CD4-positive, alpha-beta T cell treated with Interleukin-4 for 1 hour (primary cell): ENCODE measurements around the gene IPO4.

Experiments
- DNase-seq, 2 donors: peaks; one replicate each; pipeline ENCODE4 v3.0.0-alpha.2; 2020 to 2022

IPO4 gene

GRCh38 chr14:24130717-24131548 lies 57.7 kb downstream of the IPO4 start:
- no peak for DNase-seq

GRCh38 chr14:24130380-24130716 lies 58.3 kb downstream of the IPO4 start, which contains the start of gene FITM1:
TSS of gene FITM1 (plus strand) at chr14:24130659. CDS start at chr14:24131564, 905 bp downstream.
- DNase-seq, result no peak
